GM12891 (cell line): Measurements from ENCODE around the gene ZFPM1.

ENCODE experiments used
- POLR2AphosphoS5 ChIP-seq: IDR thresholded peaks from 2 replicates; pipeline ENCODE4 v1.6.1; 2011; ENCODE audit warnings: low read depth, low read length, control low read depth
- TAF1 ChIP-seq: IDR thresholded peaks from 2 replicates; pipeline ENCODE4 v1.6.1; 2011; ENCODE audit warnings: low read depth, low read length, control low read depth

GRCh38 chr16:88509749-88510069 is 56.6 kb downstream of the ZFPM1 start:
- TF ChIP-seq TAF1 (no peak), POLR2AphosphoS5 (no peak)
